ENCODE results near the gene LONRF2. TPM values are rescaled to one million over a fixed set of nuclear protein-coding genes. Genes with fewer than 3 reads are reported as not detected.
"Not testable (repeated sequence)": the region's sequence is repeated elsewhere in the genome, so short reads cannot be mapped to it uniquely, and the experiment has no call there.

The LONRF2 gene
- total RNA-seq, 1 experiment from 2014 or later, result 0.10 TPM

DNA sequence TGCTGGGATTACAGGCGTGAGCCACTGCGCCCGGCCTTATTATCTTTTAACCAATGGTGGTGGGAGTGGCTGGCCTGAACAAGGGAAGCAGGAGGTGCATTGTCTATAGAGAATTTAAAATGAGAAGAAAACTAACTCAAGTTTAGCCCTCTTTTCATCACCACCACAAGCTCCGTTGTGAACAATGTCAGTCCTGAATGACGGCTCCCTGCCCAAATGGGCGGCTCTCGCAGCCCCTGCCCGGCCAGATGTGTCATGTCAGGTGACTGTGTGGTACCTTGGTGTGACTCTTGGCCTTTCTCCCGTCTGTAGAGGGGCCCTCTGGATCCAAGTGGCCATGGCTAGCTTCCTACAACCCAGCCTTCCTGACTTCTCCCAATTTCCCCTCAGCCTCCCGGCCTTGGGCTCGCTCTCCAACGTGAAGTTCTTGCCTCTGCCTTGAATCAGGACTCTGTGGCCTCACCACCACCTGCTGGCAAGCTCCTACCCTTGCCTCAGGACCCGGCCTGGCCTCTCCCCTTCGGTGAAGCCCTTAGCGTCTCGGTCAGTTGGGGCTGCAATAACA, 67.6 kb downstream of the LONRF2 start:
- DNase-seq (ENCODE audit: low read depth), result no peak

DNA sequence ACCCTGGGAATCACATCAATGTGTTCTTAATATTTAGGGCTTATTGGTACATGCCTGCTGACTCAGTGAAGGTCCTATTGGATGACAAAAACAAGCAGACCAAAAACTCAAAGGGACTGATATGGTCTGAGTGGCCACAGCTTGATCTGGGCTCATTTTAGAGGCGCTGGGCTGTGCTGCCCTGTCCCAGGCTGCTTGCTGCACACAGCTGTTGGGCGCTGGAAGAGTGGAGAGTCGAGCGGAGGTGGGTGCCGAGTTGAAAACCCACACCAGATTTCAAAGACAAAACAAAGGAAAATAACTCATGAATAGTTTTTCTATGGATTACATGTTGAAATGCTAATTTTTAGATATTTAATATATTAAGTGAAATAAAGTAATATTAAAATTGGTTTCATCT, 68.5 kb downstream of the LONRF2 start:
- DNase-seq (ENCODE audit: low read depth), result no peak

DNA sequence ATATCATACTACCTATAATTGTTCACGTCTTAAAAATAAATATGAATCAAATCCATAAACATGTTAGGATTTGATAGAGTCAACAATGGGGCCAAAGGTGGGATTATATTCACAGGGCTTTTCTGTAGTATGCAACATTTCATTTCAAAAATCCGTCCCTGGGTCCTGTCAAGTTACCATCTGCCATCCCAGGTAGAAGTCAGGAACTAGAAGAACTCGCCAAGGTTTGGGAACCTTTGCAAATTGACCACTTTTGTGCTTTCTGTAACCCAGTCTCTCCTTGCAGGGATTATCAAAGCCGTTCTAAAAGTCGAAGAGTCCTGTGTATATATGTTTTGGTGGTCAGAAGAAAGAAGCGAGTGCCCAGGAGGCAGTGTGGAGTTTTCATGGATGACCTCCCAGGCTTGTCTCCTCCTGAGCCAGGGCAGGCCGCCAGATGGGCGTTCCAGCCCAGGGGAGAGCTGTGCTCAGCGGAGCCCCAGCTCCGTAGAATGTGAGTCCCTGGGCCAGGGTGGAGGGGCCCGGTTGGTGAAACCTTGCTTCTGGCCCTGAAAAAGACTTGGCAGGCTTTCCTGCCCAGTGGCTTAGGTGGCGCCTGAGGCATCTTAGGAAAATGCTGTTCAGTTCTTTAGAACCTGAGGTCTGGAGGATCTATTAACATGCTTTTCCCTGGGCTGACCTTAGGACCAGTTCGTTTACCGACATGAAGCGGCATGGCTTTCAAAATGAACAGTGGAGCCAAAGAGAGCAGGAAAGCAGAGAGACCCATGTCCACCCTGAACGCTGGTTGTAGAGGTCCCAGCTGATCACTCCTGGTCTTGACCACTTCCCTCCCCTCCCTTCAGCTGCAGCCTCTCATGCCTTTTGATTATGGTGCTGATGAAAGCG, 69.2 kb downstream of the LONRF2 start:
- DNase-seq (ENCODE audit: low read depth), result peak; percentile 80

DNA sequence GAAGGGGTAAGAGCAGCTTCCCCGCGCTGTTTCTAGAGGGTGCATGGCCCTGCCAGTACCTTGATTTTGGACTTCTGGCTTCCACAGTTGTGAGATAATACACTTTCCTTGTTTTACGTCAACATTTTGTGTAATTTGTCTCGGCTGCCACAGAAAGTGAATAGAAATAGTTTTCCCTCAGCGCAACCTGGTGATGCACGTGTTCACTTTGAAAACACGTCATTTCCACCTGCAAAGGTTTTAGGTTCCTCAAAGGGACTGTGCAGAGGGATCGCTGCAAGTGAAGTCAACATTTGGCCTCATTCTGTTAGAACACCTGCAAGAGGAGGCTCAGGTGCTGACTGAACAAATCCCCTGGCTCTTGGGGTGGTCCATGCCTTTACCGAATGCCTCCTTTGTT, 71.7 kb downstream of the LONRF2 start:
- DNase-seq (ENCODE audit: low read depth), result no peak

DNA sequence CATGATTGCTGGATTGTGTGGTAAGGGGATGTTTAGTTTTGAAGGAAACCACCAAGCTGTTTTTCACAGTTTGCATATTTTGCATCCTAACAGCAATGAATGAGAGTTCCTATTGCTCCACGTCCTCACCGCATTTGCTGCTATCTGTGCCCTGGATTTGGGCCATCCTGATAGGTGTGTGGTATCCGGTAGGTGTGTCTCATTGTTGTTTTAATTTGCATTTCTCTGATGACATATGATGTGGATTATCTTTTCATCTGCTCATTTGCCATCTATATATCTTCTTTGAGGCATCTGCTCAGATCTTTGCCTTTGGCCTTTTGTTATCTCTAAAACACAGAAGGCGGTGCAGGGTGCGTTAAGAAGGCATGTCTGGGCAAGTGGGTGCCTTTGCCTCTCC, 73.3 kb downstream of the LONRF2 start:
- DNase-seq (ENCODE audit: low read depth), result no peak

DNA sequence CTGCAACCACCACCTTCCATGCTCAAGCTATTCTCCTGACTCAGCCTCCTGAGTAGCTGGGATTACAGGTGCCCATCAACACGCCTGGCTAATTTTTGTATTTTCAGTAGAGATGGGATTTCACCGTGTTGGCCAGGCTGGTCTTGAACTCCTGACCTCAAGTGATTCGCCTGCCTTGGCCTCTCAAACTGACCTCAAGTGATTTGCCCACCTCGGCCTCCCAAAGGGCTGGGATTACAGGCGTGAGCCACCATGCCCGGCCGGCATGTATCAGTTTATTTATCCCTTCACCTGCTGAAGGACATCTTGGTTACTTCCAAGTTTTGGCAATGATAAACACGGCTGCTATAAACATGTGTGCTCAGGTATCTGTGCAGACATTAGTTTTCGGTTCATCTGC, 73.7 kb downstream of the LONRF2 start:
- not testable (repeated sequence) for DNase-seq (ENCODE audit: low read depth)

DNA sequence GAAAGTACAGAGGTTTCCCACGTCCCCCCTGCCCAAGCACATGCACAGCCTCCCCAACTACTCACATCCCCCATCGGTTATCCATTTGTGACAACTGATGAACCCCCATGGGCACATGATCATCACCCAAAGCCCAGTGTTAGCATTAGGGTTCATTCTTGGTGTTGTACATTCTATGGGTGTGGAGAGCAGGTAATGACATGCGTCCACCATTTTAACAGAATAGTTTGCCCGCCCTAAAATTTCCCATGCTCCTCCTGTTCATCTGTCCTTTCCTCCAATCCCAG, 74.3 kb downstream of the LONRF2 start:
- DNase-seq (ENCODE audit: low read depth), result no peak

DNA sequence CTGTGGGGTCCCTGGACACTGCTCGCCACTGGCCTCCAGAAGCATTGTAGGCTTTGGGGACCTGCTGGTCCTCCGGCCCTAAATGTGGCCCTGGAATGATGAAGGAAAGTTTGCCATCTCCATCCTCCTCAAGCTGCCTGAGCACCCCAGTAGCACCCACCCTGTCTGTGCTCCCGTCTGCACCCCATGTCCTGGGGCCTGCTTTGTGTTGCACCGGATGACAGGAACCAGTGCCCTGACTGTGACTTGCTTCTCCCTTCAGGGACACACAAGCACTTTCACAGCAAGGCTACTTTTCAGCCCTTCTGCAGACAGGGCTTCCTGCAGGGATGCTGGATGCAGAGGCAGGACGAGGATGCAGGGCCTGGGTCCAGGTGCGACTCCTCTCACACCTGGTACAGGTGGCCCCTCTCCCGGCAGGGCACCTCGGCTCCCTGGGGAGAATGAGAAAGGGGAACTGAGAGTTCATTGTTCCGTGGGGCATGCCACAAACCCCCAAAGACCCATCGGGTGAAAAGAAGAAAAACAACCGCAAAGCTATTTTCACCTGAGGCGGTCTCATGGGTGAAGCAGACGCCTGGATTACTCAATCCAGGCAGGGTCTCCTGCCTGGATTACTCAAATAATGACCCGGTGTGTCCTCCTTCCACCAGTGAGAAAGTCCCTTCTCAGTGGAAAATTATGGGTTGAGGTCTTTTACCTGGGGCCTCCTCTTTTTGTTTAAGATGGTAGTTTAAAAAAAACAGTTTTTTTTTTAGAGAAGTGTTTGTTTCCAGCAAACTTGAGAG, 74.9 kb downstream of the LONRF2 start:
- DNase-seq (ENCODE audit: low read depth), result no peak

DNA sequence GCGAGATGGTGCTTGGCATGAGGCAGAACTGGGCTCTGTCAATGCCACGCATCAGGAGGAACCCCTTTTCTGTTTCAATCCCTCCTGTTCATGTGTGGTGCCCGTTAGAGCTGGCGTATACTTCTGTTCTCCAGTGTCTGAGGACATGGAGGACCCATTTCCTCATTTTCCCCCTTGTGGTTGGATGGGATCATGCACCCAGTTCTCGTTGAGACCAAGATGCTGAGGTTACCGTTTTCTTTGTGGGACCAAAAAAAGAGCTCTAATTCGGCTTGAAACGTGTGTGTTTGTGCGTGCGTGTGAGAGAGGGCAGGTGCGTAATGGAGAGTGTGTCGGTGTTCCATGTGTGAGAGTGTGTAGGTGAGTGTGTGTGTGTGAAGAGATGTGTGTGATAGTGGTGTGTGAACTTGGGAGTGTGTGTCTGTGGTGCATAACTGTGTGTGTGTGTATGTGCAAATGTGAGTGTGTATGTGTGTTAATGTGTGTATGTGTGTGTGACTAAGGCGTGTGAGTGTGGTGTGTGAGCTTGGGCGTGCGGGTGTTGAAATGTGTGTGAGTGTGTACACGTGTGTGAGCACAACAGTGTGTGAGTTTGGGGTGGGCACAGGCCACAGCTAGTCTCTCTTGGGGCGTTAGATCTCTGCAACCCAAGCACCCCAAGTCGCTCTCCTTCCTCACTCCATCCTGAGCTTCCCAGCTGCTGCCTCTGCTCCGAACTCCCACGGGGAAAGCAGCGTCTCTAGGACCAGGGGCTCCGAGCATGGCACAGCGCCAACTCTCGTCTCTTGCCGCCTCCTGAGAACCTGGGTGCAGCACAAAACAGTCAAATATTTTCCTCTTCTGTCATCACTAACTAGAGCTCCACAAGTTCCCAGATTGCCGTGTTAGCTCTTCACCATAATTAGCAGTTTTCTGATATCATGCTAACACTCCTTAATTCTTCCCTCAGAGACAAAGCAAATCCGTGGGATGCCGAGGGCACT, 75.8 kb downstream of the LONRF2 start:
- DNase-seq (ENCODE audit: low read depth), result no peak

DNA sequence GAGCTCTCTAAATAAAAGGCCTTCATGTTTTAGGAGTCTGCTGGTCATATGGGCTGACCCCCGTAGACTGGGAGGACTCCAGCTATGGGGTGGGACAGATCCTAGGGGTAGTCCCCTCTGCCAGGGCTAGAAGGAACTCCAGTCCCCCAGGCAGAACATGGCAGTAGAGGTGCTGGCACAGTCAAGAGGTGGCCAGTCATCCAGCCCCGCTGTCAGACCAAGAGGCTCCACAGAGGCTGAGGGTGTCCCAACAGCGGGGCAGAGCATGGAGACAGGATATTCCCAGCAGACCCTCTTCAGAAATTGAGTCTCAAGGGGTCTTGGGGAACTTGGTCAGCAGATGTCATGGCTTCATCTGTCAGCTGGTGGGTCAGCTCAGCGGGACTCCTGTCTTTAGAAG, 76.6 kb downstream of the LONRF2 start:
- DNase-seq (ENCODE audit: low read depth), result no peak

DNA sequence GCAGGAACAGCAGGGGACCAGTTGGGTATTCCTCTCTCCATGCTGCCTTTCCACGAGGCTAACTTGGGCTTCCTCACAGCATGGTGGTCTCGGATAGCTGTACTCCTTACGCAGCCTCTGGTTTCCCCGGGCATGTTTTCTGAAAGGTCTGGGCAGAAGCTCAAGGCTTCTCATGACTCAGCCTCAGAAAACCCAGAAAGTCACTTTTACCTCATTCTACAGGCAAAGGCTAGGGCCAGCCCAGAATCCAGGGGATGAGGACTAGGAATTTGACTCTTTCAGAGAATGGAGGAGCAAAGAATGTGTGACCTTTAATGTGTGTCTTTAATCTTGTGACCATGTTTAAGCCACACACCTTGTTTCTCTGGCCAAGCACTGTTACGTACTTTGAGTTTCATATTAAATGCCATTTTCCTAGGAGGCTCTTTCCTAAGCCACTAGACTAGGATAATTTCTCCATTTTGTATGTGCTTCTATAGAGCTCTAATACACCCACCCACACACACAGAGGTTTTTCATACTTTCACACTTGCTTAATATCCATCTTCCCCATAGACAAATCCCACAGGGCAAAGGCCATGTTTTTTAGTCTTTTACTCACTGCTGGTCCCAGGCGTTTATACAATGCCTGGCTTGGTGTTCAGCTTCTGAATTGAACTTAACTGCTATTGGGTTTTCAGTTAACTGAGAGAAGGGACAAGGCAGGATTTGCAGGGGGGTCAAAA, 77.3 kb downstream of the LONRF2 start:
- DNase-seq (ENCODE audit: low read depth), result peak; percentile 43

DNA sequence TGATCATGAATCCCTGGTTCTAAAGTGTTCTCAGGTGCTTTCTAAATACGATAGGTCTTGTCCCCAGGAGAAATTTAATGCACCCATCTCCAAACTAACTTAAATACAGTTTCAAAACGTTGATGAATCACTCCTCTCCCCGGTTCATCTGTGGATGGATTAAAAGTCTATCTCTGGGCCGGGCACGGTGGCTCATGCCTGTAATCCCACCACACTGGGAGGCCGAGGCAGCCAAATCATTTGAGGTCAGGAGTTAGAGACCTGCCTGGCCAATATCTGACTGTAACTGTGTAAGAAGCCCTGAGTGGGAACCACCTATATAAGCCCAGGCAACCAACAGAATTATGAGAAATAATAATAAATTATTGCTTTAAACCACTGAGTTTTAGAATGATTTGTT, 78.7 kb downstream of the LONRF2 start:
- no peak for DNase-seq (ENCODE audit: low read depth)

DNA sequence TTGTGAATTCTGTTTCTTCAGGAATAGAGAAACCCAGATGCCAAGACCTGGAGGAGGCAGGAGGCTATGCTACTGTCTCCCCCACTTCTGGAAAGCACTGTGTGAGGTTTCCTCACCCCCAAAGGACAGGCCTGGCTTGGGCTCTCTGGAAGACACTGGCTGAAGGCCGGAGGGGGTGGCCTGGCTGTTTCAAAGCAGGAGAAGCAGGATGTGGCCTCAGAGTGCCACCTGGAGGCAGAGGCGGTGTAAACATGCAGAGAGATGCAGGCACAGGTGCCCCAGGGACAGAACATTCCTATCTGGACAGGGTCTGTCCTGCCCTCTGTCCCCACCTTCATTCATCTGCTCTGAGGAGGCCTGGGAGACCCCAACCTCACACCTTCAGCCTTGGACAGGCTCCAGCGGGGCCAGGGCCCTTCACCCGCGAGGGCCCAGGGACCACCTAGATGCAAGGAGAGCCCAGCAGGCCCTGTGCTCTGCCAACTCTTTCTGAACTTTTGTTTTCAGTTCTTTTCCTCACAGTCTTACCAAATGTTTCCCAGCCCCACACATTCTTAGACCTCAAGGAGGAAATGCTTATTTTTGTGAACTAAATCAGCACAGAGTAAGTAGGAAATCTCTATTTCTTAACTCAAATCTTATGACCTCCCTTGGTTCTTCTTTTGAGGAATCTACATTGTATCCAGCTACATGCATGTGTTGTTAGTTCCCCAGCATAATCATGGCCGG, 79.2 kb downstream of the LONRF2 start:
- peak; percentile 57 for DNase-seq (ENCODE audit: low read depth)

DNA sequence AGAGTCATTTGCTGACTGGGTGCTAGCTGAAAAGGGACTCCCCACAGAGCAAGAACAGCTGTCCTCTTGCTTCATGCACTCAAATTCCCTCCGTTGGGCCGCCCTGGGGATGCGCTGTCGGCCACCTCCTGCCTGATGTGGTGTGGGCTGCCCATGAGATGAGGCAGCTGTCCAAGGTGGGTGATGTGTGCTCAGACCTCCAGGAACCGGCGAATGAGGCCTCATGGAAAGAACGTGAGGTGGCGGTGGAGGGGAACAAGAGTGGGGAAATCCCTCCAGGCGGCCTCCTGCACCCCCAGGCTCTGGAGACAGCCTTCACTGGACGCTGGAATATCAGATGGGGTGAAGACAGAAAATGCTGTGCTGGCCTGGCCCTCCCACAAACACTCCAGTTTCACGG, 79.8 kb downstream of the LONRF2 start:
- no peak for DNase-seq (ENCODE audit: low read depth)

DNA sequence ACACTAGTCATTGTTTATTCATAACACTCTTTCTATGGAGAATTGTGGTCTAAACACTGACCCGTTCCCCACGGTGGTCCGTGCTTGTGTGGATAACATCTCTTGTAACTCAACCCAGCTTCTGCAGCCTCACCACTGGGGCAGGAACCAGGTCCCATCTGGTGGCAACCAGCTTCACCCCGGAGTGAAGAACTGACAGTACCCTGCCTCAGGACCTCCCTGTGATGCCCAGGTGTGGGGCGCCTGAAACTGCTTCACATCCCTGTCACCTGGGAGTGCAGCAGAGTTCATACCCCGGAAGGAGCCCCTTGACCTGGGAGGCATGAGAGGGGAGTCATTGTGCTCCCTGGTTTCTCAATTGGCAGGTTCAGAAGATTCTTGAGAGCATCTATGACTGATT, 81.1 kb downstream of the LONRF2 start:
- no peak for DNase-seq (ENCODE audit: low read depth)

DNA sequence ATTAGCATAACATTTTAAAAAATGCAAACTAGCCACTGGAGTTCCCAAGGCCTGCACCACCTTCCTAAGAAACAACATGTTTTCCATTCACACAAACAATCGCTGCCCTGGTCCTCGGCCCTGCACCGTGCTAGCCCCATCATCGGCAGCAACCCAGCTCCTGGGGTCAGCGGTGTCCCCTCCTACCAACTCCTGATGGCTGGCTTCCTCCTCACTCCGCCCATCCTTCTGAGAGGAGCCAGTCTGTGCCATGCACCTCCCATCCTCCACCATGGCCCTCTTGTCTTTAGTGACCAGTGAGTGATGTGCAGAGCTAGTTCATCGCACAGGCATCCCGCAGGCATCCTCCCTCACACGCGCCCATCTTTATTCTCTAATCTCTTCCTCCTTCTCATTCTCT, 81.9 kb downstream of the LONRF2 start:
- no peak for DNase-seq (ENCODE audit: low read depth)

DNA sequence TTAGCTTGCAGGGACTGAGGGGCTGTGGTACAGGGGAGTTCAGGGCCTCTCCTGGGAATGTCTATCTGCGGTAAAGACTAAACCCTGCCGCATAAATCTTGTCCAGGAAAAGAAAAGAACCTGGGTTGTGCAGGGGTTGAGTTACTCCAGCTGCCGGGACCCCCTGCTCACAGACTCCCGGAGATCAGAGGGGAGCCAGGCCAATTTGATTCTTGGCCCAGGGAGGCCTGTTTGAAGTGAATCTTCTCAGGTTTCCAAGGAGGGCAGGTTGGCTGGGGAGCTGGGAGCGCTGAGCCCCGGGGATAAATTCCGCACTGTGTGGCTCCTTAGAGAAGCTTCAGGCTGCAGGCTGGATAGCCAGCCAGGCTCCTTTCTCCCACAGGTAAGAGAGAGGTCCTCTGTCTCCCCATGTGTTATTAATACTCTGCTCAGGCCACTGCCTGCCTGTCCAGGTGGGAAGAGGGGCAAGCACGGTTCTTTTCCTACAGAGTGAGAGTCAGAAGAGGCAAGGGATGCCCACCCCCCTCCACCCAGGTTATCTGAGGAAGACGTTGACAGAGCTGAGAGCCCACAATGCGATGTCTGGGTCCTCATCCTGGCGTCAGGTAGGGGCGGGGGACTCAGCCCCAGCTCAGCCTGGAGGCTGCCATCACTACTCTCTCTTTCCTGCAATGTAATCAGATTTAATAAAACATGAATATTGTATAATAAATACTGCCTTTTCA, 82.7 kb downstream of the LONRF2 start:
- no peak for DNase-seq (ENCODE audit: low read depth)

DNA sequence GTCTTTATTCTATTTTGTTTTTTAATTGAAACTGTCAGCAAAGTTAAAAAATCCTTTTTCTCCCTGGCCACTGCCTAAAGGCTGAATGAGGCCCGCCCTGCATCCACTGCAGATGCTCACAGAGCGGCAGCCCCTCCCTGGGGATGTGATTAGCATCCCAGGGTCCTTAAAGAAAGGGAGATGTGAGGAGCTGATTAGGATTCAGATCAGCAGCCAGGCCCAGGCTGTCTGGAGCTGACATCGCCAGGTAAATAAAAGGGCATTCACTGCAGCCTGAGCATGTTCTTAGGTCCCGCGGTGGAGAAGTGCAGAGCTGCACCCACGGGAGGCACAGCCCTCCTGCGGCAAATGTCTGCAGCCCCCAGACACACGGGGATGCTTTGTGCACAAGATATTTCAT, 83.8 kb downstream of the LONRF2 start:
- no peak for DNase-seq (ENCODE audit: low read depth)

DNA sequence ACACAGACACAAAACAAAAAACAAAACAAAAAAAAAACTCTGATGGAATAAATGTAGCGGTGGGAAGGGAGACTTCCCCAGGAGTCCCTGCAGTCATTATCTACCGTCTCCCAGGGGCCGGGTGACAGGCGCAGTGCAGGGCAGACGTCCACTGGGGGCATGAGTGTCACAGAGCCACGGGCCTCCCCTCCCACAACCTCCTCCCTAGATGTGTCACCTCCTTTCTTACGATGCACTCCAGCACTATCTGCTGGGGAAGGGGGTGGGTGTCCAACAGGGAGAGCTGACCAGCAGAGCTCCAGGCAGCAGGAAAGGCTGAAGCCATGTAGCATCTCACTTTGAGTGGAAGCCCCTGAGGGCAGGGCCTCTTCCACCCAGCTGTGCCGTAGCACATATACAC, 84.5 kb downstream of the LONRF2 start:
- DNase-seq (ENCODE audit: low read depth), result no peak

DNA sequence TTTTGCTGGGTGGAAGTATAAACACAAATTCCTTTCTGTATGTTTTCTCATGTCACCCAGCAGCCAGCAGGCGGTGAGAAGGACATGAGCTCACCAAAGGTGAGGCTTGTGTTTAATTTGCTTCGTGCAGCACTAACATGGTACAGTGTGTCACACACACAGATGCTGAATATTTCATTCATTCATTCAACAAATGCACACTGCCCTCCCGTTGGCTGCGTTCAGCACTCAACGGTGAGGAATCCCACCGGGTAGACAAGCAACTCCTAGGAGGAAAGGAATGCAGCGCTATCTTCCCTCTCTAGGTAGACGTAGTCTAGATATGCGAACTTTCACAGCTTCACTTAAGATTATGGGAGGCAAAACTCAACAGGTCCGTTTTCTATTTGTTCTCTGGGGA, 85.1 kb downstream of the LONRF2 start:
- DNase-seq (ENCODE audit: low read depth), result no peak
